Body of pancreas (tissue), 4 donors: ENCODE data around the gene ZNF692. TPM values are rescaled to one million over a fixed set of nuclear protein-coding genes. Genes with fewer than 3 reads are reported as not detected.

Experiments
- ATAC-seq: fragments of 150-250 bp; one replicate; pipeline ENCODE4 v1.9.1; 2016
- DNase-seq, 4 donors: peaks; one replicate each; pipeline ENCODE4 v3.0.0-alpha.2; 2019
- H3K27ac ChIP-seq, 4 donors: fragments of 200-600 bp; sonication (generic); 1 replicate in 3 of 4; 2 replicates in 1 of 4; pipeline versions ENCODE4 v1.5.1 to v1.6.1; 2016 to 2019; ENCODE audit warnings: mild to moderate bottlenecking in 1 of 4, mixed read lengths in 1 of 4, moderate library complexity in 1 of 4
- H3K27me3 ChIP-seq, 2 donors: fragments of 200-600 bp; sonication (generic); one replicate each; pipeline ENCODE4 v1.6.0; 2016; ENCODE audit warnings: mild to moderate bottlenecking in 1 of 2
- H3K36me3 ChIP-seq, 2 donors: fragments of 200-600 bp; sonication (generic); replicated peaks in 1 of 2; 2 replicates each; pipeline ENCODE4 v1.5.1; 2016; ENCODE audit warnings: low read depth in 2 of 2; ENCODE audit not compliant: insufficient read depth in 1 of 2
- H3K4me1 ChIP-seq: fragments of 200-600 bp; sonication (generic); one replicate; pipeline ENCODE4 v1.6.0; 2016
- H3K4me3 ChIP-seq, 2 donors: fragments of 200-600 bp; sonication (generic); 1 replicate in 1 of 2; 2 replicates in 1 of 2; pipeline ENCODE4 v1.5.1; 2016 to 2019
- H3K9me3 ChIP-seq, 3 donors: fragments of 200-600 bp; sonication (generic); 1 replicate in 2 of 3; 2 replicates in 1 of 3; pipeline ENCODE4 v1.5.1; 2016
- CTCF ChIP-seq, 7 experiments: fragments of 450-650 bp in 4 of 7; fragments of 200-600 bp in 3 of 7; sonication (generic) in 3 of 7; IDR thresholded peaks; one replicate each; pipeline ENCODE4 v1.5.1; 2016 to 2019; ENCODE audit warnings: antibody characterized with exemption in 7 of 7
- POLR2A ChIP-seq, 3 donors: fragments of 450-650 bp; IDR thresholded peaks; one replicate each; pipeline ENCODE4 v1.6.1; 2016; ENCODE audit warnings: antibody characterized with exemption in 3 of 3, mild to moderate bottlenecking in 2 of 3
- WGBS, 2 donors: methylation state at CpG; one replicate each; pipeline ENCODE4 v1.1.5; 2017; 5-methylcytosine and 5-hydroxymethylcytosine counted together
- intact Hi-C: fragments of 100-400 bp; cut with DNase I; formaldehyde crosslinking; loops from one replicate; pipeline ENCODE4 v1.15.1; 2023
- total RNA-seq, 2 donors: library from RNA; depleted of rRNA; stranded (reverse); fragments of >200 nt; gene quantifications; one replicate each; pipeline ENCODE4 v1.1.0, GENCODE V29; 2016

ZNF692 gene
- total RNA-seq, 2 donors from 2014 or later: 35.8 to 128 TPM

DNA sequence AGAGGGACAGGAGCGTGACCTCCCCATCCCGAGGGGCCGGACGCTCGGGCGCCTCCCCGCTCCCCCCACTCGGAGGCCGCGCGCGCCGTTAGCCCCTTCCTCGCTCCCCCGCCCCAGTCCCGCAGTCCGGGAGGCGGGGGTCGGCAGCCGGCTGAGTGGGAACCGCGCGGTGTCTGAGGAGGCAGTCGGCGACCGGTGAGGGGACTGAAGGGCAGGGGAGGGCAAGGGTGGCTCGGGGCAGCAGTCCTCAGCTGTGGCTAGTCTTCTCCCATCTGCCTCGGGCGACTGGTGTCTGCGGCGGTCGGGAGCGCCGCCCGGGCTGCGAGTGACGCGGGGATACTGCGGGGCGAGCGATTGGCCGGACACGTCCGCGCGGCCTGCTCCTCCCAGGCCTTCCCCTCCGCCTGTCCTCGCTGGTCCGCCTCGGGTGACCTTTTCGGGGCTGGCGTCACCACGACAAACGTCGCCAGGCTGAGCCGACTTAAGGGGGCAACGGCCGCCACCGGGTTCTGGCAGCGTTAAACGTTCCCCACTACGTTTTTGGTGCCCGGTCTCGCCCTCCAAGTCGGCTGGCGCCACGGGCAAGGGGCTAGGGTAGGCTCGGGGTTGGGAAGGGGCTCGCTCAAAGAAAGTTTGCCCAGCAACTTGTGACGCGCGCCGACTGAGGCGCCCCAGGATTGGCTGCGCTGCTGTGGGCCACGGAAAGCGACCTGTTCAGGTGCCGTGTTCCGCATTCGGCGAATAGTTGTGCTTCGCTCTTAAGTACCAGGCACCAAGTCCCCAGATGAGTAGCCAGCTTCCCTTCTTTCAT lies 20.3 kb downstream of the ZNF692 start:
- peak; percentile 90 to 94 (median 92) for DNase-seq
- peaks cover 51% of the 10 kb centered on the region for H3K4me1 ChIP-seq
- no peaks in the 10 kb centered on the region for H3K9me3 ChIP-seq
- ATAC-seq: peak; percentile 81
- peak overlapping the region; percentile 46 to 71 for H3K4me3 ChIP-seq
- WGBS, 2 donors: 0 to 1% methylated on average over 7 to 81 of the region's 82 CpGs
- no peaks in the 10 kb centered on the region for H3K27me3 ChIP-seq
- no peaks in the 10 kb centered on the region for H3K36me3 ChIP-seq
- TF ChIP-seq POLR2A (IDR thresholded peaks at IDR 0.05): peak; percentile 87 to 94 (median 93)
- no peak for TF ChIP-seq CTCF (IDR thresholded peaks at IDR 0.05)
- intact Hi-C loops: no loop called here
- peak overlapping the region; percentile 94 to 100 (median 100) for H3K27ac ChIP-seq

DNA sequence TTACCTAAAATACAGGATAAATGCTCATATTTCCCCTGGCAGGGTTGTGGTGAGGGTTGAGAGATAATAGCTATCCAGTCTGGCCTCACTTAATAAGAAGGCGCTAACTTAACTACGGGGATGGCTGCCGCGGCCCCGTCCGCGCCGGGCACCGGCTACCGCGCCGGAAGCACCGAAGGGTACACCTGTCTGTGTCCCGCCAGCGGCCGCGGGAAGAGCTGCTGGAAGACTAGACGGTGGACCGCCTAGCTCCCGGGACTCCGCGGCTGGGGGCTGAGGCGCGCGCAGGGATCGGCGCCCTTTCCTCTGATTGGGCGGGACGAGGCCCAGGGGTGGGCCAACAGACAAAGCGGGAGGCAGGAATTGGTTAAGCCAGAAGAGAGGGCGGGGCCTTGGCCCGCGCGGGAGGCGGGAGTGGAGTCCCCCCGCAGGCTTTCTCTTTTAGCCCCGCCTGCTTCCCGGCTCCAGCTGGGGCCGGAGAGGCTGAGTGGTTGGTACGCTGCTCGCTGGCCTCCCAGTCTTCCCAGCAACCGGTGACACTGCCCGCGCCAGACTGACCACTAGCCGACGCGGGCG lies 21.0 kb downstream of the ZNF692 start, which contains the start of gene ZNF672:
TSS of gene ZNF672 (plus strand) at position 444 of the 576 bp plus-strand sequence. CDS start 9,051 bp downstream, outside the sequence.
- TF ChIP-seq CTCF (IDR thresholded peaks at IDR 0.05): peak in 1 of 7 experiments; percentile 9
- peak; percentile 83 to 96 (median 96) for TF ChIP-seq POLR2A (IDR thresholded peaks at IDR 0.05)
- H3K27ac ChIP-seq: peak within 1 kb of the TSS; percentile 94 to 100 (median 100)
- ATAC-seq (peak; percentile 89), DNase-seq (peak; percentile 98 to 99 (median 98))
- H3K4me1 ChIP-seq: peaks cover 46% of the 10 kb centered on the region
- no peaks in the 10 kb centered on the region for H3K27me3 ChIP-seq
- H3K36me3 ChIP-seq: no peaks in the 10 kb centered on the region
- intact Hi-C loops: no loop called here
- H3K4me3 ChIP-seq: peak within 1 kb of the TSS; percentile 46 to 71
- 0 to 1% methylated on average over 21 to 39 of the region's 48 CpGs for WGBS, 2 donors
- H3K9me3 ChIP-seq: no peaks in the 10 kb centered on the region

DNA sequence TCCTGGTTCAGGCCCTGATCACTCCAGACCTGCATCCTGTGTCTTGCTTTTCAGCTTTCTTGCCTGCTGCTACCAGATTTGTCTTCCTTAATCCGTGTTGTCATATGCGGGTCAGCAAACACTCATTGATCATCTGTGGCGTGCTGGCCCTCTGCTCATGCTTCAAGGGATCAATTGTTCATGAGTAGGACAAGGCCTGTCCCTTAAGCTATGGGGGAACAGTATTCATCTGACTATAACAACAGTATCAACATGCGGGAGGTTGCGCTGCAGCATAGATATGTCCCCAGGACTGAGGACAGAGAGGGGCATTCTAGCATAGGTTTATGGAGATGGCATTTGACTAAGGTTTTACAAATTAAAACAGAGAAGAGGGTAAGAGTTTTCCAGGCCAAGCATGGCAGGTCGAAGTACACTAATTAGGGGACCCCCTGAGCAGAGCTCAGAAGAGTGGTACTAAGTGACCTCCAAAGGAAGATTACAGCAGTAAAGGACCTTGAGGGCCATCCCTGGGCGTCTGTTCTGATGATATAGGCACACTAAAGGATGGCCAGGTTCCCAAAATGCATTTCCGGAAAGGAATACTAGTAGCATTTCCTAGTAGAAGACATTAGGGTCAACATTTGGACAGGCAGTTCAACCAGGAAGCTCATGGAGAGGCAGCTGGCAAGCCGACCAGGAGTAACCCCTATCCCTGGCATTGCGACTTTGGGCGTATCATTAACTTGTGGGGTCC lies 21.7 kb downstream of the ZNF692 start:
- ATAC-seq: no peak
- TF ChIP-seq POLR2A (IDR thresholded peaks at IDR 0.05): no peak
- no peak for TF ChIP-seq CTCF (IDR thresholded peaks at IDR 0.05)
- Histone ChIP-seq H3K27me3 (no peaks in the 10 kb centered on the region), H3K27ac (peak overlapping the region; percentile 94 to 100 (median 100)), H3K9me3 (no peaks in the 10 kb centered on the region), H3K36me3 (no peaks in the 10 kb centered on the region), H3K4me1 (peaks cover 40% of the 10 kb centered on the region), H3K4me3 (peak overlapping the region; percentile 46 to 51)
- peak; percentile 43 to 50 (median 46) for DNase-seq
- intact Hi-C loops: no loop called here
- WGBS, 2 donors: 38 to 39% methylated on average over 11 of the region's 11 CpGs

GRCh38 chr1:248834343-248834940 lies 24.4 kb downstream of the ZNF692 start:
- 65 to 66% methylated on average over 7 of the region's 7 CpGs for WGBS, 2 donors
- Histone ChIP-seq H3K27me3 (no peaks in the 10 kb centered on the region), H3K9me3 (no peaks in the 10 kb centered on the region), H3K36me3 (no peaks in the 10 kb centered on the region), H3K27ac (no peak overlapping the region), H3K4me3 (no peak overlapping the region), H3K4me1 (peaks cover 13% of the 10 kb centered on the region)
- intact Hi-C loops: no loop called here
- no peak for DNase-seq
- TF ChIP-seq POLR2A (IDR thresholded peaks at IDR 0.05) (no peak), CTCF (IDR thresholded peaks at IDR 0.05) (no peak)
- ATAC-seq: no peak
